ENCODE measurements around the gene PRPF40B.

The PRPF40B gene

DNA sequence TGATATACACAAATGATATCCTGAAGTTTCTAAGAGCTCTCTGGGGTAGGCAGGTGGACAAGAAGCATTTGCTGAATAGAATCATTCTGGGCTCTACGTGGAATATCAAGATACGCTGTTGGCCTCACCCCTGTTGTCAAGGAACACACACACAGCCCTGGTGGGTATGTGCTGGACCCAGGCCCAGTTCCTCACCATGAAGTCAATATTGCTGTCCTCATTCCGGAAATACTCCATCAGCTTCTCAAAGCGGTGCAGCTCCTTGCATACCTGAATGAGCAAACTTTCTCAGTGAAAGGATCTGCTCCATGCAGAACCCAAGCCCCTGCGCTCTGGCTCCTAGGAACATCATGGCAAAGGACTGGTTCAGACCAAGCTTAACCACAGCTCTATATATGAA is 31.4 kb downstream of the PRPF40B start:
- no peak for TF ChIP-seq Cebpa-rat (IDR thresholded peaks at IDR 0.05)
- Histone ChIP-seq H3K4me1 (peaks cover 44% of the 10 kb centered on the region), H3K36me3 (peaks cover 100% of the 10 kb centered on the region), H3K9ac (no peak overlapping the region), H4K20me1 (no peaks in the 10 kb centered on the region), H3K9me3 (no peaks in the 10 kb centered on the region), H3K4me3 (no peak overlapping the region), H3K27ac (no peak overlapping the region), H3K4me2 (no peak overlapping the region), H3K27me3 (no peaks in the 10 kb centered on the region)

DNA sequence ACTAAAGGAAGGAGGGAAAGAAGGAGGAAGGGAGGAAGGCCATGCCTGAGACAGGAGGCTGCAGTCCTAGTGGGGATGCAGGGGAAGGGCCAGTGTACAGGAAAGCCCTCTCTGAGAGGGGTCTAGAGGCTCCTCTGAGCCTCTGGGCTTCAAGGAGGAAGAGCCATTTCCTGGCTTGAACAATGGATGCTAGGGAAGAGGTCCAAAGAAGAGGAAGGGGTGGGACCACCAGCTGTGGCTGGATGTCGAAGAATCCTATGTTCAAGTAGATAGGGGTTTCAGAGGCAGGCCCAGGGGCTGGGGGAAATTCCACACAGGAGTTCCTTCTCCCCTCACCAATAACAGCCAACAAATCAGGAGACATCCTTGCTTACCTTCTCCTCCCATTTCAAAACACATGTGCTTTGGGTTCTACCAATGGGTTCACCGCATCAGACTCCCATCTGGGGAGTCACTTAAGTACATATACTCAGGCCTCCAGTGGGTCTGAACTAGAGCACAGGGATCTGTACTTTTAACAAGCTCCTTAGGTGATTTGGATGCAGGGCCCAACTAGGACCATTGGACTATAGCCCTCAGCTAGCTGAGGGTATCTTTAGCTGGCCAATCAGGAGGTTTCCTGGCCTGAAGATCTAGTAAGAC is 32.4 kb downstream of the PRPF40B start:
- peaks cover 95% of the 10 kb centered on the region for H3K36me3 ChIP-seq
- H3K4me1 ChIP-seq: peaks cover 49% of the 10 kb centered on the region

DNA sequence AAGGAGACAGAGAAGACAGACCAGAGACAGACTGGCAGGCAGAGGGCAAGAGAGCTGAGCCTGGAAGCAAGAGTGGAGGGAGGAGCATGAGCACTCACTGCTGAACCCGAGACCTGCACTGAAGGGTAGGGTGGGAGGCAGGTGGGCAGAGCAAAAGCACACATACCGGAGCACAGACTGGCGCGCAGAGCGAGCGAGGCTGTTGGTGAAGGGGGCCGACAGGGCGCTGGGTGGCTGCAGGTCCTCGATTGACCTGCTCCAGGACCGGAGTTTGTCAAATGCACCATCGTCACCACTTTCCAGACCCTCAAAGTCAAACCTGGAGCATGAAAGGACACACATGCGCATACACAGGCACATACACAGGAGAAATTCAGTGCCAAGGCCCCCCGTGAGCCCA is 34.9 kb downstream of the PRPF40B start:
- peaks cover 71% of the 10 kb centered on the region for H3K36me3 ChIP-seq
- H4K20me1 ChIP-seq: no peaks in the 10 kb centered on the region
- no peak for TF ChIP-seq Cebpa-rat (IDR thresholded peaks at IDR 0.05)
- H3K4me3 ChIP-seq: no peak overlapping the region
- H3K4me2 ChIP-seq: no peak overlapping the region
- H3K27ac ChIP-seq: peak overlapping the region; percentile 18; the same call in 1 of the 2 replicates
- H3K9me3 ChIP-seq: no peaks in the 10 kb centered on the region
- H3K9ac ChIP-seq: no peak overlapping the region
- H3K4me1 ChIP-seq: peaks cover 58% of the 10 kb centered on the region
- no peaks in the 10 kb centered on the region for H3K27me3 ChIP-seq

More for the DNA sequence above, 32.4 kb downstream of the PRPF40B start:
- Histone ChIP-seq H3K9me3 (no peaks in the 10 kb centered on the region), H4K20me1 (no peaks in the 10 kb centered on the region), H3K4me2 (peak overlapping the region; percentile 26), H3K9ac (no peak overlapping the region), H3K4me3 (no peak overlapping the region), H3K27me3 (no peaks in the 10 kb centered on the region), H3K27ac (peak overlapping the region; percentile 28)
- no peak for TF ChIP-seq Cebpa-rat (IDR thresholded peaks at IDR 0.05)

DNA sequence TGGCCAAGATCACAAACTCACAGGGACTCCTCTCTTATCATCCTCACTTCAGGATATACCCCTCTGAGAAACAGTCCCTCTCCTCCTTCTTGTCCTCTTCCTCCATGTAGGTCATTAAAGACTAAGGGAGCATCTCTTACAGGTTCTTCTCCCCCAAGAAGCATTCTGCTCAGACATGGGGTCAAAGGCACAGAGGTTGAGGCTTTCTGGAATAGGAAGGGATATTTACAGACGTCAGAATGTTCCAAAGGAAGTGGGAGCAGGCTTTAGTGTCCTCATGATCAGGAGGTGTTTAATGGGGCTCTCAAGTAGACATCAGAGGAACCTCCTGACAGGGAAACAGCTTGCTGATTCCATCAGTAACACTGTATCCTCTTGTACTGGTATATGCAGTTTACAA is 36.4 kb downstream of the PRPF40B start:
- peaks cover 73% of the 10 kb centered on the region for H3K4me1 ChIP-seq
- no peaks in the 10 kb centered on the region for H4K20me1 ChIP-seq
- peak overlapping the region; percentile 20; the same call in 1 of the 2 replicates for H3K27ac ChIP-seq
- no peak overlapping the region for H3K4me2 ChIP-seq
- H3K27me3 ChIP-seq: no peaks in the 10 kb centered on the region
- TF ChIP-seq Cebpa-rat (IDR thresholded peaks at IDR 0.05): no peak
- peaks cover 56% of the 10 kb centered on the region for H3K36me3 ChIP-seq
- H3K4me3 ChIP-seq: no peak overlapping the region
- no peak overlapping the region for H3K9ac ChIP-seq
- H3K9me3 ChIP-seq: no peaks in the 10 kb centered on the region

DNA sequence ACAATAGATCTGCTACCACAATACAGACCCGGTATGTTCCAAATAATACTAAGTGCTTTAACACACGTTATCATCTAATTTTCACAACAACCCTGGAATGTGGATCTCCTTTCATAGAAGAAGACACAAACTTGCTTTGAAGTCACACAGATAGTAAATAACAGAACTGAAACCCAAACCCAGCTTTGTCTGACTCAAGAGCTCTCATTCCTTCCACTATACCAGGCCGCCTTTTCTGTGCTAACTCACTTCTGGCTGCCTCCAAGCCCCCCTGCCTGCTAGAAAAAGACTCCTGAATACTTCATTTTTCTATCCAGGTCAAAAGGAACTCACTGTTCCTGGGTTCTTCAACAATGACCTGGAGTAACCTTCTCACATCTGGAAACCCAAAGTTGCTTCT is 37.8 kb downstream of the PRPF40B start:
- Histone ChIP-seq H3K36me3 (peaks cover 42% of the 10 kb centered on the region), H3K4me2 (peak overlapping the region; percentile 96), H3K4me1 (peaks cover 78% of the 10 kb centered on the region), H4K20me1 (no peaks in the 10 kb centered on the region), H3K27ac (peak overlapping the region; percentile 100), H3K27me3 (no peaks in the 10 kb centered on the region), H3K4me3 (0 out of 2 replicates have a peak overlapping the region, but pooled peaks have one; percentile 57), H3K9me3 (no peaks in the 10 kb centered on the region), H3K9ac (no peak overlapping the region)
- no peak for TF ChIP-seq Cebpa-rat (IDR thresholded peaks at IDR 0.05)

DNA sequence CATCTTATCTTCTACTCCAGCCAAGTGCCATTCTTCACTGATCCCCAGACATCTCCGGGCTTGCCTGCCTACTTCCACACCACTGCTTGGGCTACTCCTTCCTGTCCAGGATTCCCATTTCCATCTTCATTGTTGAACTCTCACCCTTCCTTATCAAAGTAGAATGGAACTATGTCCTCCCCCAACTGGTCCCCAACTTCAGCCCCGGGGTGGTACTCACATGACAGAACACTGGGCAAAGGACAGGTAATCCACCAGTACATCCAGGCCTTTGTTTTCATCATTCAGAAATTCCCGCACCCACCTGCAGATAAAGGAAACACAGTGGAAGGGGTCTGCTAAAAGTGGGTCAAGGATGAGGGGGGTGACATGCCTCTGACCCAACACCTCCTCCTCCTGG is 38.4 kb downstream of the PRPF40B start:
- Histone ChIP-seq H3K4me1 (peaks cover 78% of the 10 kb centered on the region), H3K36me3 (peaks cover 37% of the 10 kb centered on the region), H3K4me3 (peak overlapping the region; percentile 57; the same call in 1 of the 2 replicates), H3K27ac (peak overlapping the region; percentile 100), H3K9me3 (no peaks in the 10 kb centered on the region), H3K4me2 (peak overlapping the region; percentile 96), H3K9ac (peak overlapping the region; percentile 89; the same call in 1 of the 2 replicates), H4K20me1 (no peaks in the 10 kb centered on the region), H3K27me3 (no peaks in the 10 kb centered on the region)
- no peak for TF ChIP-seq Cebpa-rat (IDR thresholded peaks at IDR 0.05)

DNA sequence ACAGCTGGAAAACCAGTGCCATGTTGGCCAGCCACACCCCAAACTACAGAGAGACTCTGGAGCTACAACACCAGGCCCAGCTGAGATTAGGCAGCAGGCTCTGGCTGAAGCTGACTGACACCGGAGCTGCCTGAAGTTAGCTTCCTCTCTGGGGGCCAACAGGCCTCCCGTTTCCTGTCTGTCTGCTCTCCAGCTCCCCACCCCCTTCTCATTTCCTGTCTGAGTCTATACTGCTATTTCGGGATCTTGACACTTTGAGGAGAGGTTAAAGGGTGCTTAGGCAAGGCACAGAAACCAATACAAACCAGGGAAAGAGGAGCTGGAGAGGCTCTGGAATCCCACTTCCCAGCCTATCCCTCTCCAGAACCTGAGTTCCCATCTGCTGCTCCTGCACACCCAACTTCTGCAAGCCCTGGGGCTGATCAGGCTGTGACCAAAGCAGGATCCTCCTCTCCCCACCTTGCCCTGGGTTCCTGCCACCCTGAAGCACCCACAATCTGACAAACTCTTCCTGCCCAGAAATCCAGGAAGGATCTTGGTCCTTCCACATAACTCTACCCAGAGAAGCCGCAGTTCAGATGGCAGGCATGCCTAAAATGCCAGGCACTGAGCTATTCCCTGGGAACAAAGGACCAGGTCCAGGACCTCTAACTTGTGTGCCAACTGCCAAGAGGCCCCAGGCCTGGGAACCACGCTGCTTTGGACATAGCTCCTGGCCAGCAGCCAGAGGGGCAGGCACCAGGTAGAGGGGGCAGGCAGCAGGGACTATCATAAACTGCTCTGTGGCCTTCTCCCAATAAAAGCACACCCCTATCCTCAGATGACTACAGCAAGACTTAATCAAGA is 39.9 kb downstream of the PRPF40B start:
- Histone ChIP-seq H4K20me1 (no peaks in the 10 kb centered on the region), H3K27ac (peak overlapping the region; percentile 100), H3K4me3 (peak overlapping the region; percentile 57), H3K4me1 (peaks cover 87% of the 10 kb centered on the region), H3K4me2 (peak overlapping the region; percentile 96), H3K36me3 (peaks cover 22% of the 10 kb centered on the region), H3K9ac (peak overlapping the region; percentile 89), H3K9me3 (no peaks in the 10 kb centered on the region), H3K27me3 (no peaks in the 10 kb centered on the region)
- no peak for TF ChIP-seq Cebpa-rat (IDR thresholded peaks at IDR 0.05)

DNA sequence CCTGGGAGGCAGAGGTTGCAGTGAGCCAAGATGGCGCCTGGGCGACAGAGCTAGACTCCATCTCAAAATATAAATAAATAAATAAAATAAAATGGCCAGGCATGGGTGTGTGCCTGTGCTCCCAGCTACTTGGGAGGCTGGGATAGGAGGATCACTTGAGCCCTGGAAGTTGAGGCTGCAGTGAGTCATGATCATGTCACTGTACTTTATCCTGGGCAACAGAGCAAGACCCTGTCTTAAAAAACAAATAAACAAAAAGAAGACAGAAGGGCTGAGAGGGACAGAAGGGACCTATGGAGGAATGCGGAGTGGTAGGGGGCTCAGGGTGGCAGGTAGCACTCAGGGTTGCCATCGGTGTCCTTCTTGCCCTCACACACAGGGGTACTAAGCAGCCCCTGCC is 40.8 kb downstream of the PRPF40B start:
- Histone ChIP-seq H3K27ac (peak overlapping the region; percentile 100), H3K27me3 (no peaks in the 10 kb centered on the region), H3K4me3 (no peak overlapping the region), H4K20me1 (no peaks in the 10 kb centered on the region), H3K4me1 (peaks cover 95% of the 10 kb centered on the region), H3K9me3 (no peaks in the 10 kb centered on the region), H3K9ac (peak overlapping the region; percentile 89), H3K36me3 (peaks cover 12% of the 10 kb centered on the region), H3K4me2 (peak overlapping the region; percentile 96)
- TF ChIP-seq Cebpa-rat (IDR thresholded peaks at IDR 0.05): no peak

DNA sequence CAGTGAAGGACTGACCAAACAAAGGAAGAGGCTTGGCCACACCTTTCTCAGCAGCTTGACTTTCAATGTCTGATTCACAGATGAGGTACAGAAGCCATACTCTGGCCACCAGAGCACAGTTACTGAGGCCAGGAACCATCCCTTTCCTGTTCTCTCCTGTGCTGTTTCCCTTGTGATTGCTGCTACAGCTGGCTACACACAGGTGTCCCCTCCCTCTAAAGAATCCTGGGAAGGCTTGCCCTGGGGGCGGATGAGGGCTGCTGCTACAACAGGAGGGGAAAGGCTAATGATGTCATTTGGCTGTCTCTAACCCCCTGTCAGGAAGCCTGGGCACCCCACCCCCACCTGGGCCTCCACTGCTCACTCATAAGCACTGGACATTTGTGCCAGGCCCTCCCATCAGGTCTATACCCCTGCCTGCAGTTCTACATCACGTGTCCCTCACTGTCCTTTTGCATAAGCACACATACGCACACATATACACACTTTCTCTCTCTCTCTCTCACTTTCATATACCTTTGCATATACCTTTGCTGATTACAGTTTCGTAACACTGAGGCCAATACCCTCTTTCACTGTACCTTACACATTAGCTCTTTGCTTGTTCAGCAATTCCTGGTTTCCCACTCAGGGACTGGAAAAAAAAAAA is 41.4 kb downstream of the PRPF40B start:
- no peak for TF ChIP-seq Cebpa-rat (IDR thresholded peaks at IDR 0.05)
- no peaks in the 10 kb centered on the region for H3K9me3 ChIP-seq
- H3K4me2 ChIP-seq: peak overlapping the region; percentile 96
- peaks cover 7% of the 10 kb centered on the region for H3K36me3 ChIP-seq
- peak overlapping the region; percentile 100 for H3K27ac ChIP-seq
- H3K4me1 ChIP-seq: peaks cover 97% of the 10 kb centered on the region
- peak overlapping the region; percentile 89 for H3K9ac ChIP-seq
- no peak overlapping the region for H3K4me3 ChIP-seq
- H3K27me3 ChIP-seq: no peaks in the 10 kb centered on the region
- H4K20me1 ChIP-seq: no peaks in the 10 kb centered on the region
